Measurements from ENCODE around the gene TMEM52. TPM values are rescaled to one million over a fixed set of nuclear protein-coding genes. Genes with fewer than 3 reads are reported as not detected.
A peak's percentile ranks its signal among the peaks of the same experiment; 100 is the strongest.

Gene TMEM52
- total RNA-seq, 6 experiments from 2014 or later = 0.21 to 0.38 (median 0.25) TPM; not detected in 3

- Mint-ChIP-seq H3K4me1 (ENCODE audit: low read depth) (peaks cover 17% of the 10 kb centered on the region), H3K4me3 (no peak overlapping the region), H3K36me3 (ENCODE audit: low read depth) (no peaks in the 10 kb centered on the region), H3K9me3 (no peaks in the 10 kb centered on the region; the same call in 1 of the 2 replicates), H3K27me3 (ENCODE audit: insufficient read depth) (no peaks in the 10 kb centered on the region), H3K27ac (peak overlapping the region; percentile 24)
- DNase-seq = peak; percentile 73
- TF ChIP-seq, protein P1, sequence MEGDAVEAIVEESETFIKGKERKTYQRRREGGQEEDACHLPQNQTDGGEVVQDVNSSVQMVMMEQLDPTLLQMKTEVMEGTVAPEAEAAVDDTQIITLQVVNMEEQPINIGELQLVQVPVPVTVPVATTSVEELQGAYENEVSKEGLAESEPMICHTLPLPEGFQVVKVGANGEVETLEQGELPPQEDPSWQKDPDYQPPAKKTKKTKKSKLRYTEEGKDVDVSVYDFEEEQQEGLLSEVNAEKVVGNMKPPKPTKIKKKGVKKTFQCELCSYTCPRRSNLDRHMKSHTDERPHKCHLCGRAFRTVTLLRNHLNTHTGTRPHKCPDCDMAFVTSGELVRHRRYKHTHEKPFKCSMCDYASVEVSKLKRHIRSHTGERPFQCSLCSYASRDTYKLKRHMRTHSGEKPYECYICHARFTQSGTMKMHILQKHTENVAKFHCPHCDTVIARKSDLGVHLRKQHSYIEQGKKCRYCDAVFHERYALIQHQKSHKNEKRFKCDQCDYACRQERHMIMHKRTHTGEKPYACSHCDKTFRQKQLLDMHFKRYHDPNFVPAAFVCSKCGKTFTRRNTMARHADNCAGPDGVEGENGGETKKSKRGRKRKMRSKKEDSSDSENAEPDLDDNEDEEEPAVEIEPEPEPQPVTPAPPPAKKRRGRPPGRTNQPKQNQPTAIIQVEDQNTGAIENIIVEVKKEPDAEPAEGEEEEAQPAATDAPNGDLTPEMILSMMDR (IDR thresholded peaks at IDR 0.05) = peak; percentile 92
Measured at GRCh38 chr1:1906185-1907097, 12.6 kb downstream of the TMEM52 start.

GRCh38 chr1:1903224-1903623 lies 15.9 kb downstream of the TMEM52 start:
- no peak for DNase-seq
- H3K36me3 Mint-ChIP-seq (ENCODE audit: low read depth) = no peaks in the 10 kb centered on the region
- H3K4me1 Mint-ChIP-seq (ENCODE audit: low read depth) = peaks cover 7% of the 10 kb centered on the region
- TF ChIP-seq, protein P1 (IDR thresholded peaks at IDR 0.05) = no peak
- H3K27ac Mint-ChIP-seq = no peak overlapping the region
- no peak overlapping the region for H3K4me3 Mint-ChIP-seq
- no peaks in the 10 kb centered on the region; the same call in 1 of the 2 replicates for H3K9me3 Mint-ChIP-seq
- H3K27me3 Mint-ChIP-seq (ENCODE audit: insufficient read depth) = no peaks in the 10 kb centered on the region; the same call in 1 of the 2 replicates

GRCh38 chr1:1901641-1902294 lies 17.3 kb downstream of the TMEM52 start:
- Mint-ChIP-seq H3K27me3 (ENCODE audit: insufficient read depth) (no peaks in the 10 kb centered on the region; the same call in 1 of the 2 replicates), H3K4me3 (no peak overlapping the region), H3K4me1 (ENCODE audit: low read depth) (peaks cover 7% of the 10 kb centered on the region), H3K27ac (no peak overlapping the region), H3K36me3 (ENCODE audit: low read depth) (no peaks in the 10 kb centered on the region), H3K9me3 (no peaks in the 10 kb centered on the region; the same call in 1 of the 2 replicates)
- DNase-seq = no peak
- TF ChIP-seq, protein P1 (IDR thresholded peaks at IDR 0.05) = no peak

GRCh38 chr1:1900883-1901640 lies 18.0 kb downstream of the TMEM52 start:
- TF ChIP-seq, protein P1 (IDR thresholded peaks at IDR 0.05) = no peak
- no peak for DNase-seq
- Mint-ChIP-seq H3K4me1 (ENCODE audit: low read depth) (peaks cover 2% of the 10 kb centered on the region), H3K4me3 (no peak overlapping the region), H3K27me3 (ENCODE audit: insufficient read depth) (peaks cover under 1% of the 10 kb centered on the region; the same call in 1 of the 2 replicates), H3K9me3 (no peaks in the 10 kb centered on the region; the same call in 1 of the 2 replicates), H3K27ac (no peak overlapping the region), H3K36me3 (ENCODE audit: low read depth) (no peaks in the 10 kb centered on the region)

DNA sequence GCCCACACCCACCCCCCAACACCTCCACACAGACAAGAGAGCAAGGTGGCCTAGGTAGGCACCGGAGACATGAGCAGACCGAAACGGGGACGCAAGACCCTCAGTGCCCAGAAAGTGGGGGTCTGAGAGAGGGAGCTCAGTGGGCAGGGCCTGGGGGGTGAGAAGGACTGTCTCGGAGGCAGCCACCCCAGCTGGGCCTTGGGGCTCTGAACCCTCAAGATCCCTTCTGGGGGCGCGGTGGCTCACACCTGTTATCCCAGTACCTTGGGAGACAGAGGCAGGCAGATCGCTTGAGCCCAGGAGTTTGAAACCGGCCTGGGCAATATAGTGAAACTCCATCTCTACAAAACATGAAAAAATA lies 19.1 kb downstream of the TMEM52 start:
- peaks cover 7% of the 10 kb centered on the region; the same call in 1 of the 2 replicates for H3K27me3 Mint-ChIP-seq (ENCODE audit: insufficient read depth)
- H3K4me3 Mint-ChIP-seq = no peak overlapping the region
- no peak overlapping the region for H3K27ac Mint-ChIP-seq
- no peaks in the 10 kb centered on the region; the same call in 1 of the 2 replicates for H3K9me3 Mint-ChIP-seq
- TF ChIP-seq, protein P1 (IDR thresholded peaks at IDR 0.05) = no peak
- DNase-seq = no peak
- peaks cover 1% of the 10 kb centered on the region; the same call in 1 of the 2 replicates for H3K4me1 Mint-ChIP-seq (ENCODE audit: low read depth)
- no peaks in the 10 kb centered on the region for H3K36me3 Mint-ChIP-seq (ENCODE audit: low read depth)
